Vagina (tissue), 2 donors: Measurements from ENCODE around the gene C11orf24. TPM values are rescaled to one million over a fixed set of nuclear protein-coding genes. Genes with fewer than 3 reads are reported as not detected.

Source experiments
- DNase-seq, 2 donors: peaks; one replicate each; pipeline ENCODE4 v3.0.0-alpha.2; 2017; ENCODE audit errors: extremely low spot score in 2 of 2
- H3K27ac ChIP-seq: fragments of 200-600 bp; sonication (generic); one replicate; pipeline ENCODE4 v1.5.1; 2019
- H3K27me3 ChIP-seq: fragments of 200-600 bp; sonication (generic); one replicate; pipeline ENCODE4 v1.5.1; 2019
- H3K36me3 ChIP-seq, 2 donors: fragments of 200-600 bp; sonication (generic); one replicate each; pipeline ENCODE4 v1.5.1; 2017 to 2019
- H3K4me1 ChIP-seq: fragments of 200-600 bp; sonication (generic); one replicate; pipeline ENCODE4 v1.5.1; 2019
- H3K4me3 ChIP-seq, 2 donors: fragments of 200-600 bp; sonication (generic); 1 replicate in 1 of 2; 2 replicates in 1 of 2; pipeline ENCODE4 v1.5.1; 2016 to 2019
- H3K9me3 ChIP-seq: fragments of 200-600 bp; sonication (generic); one replicate; pipeline ENCODE4 v1.5.1; 2019
- POLR2A ChIP-seq, 2 donors: fragments of 450-650 bp; IDR thresholded peaks; one replicate each; pipeline ENCODE4 v1.6.1; 2017; ENCODE audit warnings: antibody characterized with exemption in 2 of 2, mild to moderate bottlenecking in 2 of 2, moderate library complexity in 2 of 2
- POLR2AphosphoS5 ChIP-seq, 2 donors: sonication (generic); formaldehyde crosslinking; IDR thresholded peaks; one replicate each; pipeline ENCODE4 v1.9.0; 2017; ENCODE audit warnings: antibody characterized with exemption in 2 of 2, mild to moderate bottlenecking in 2 of 2, low read depth in 1 of 2; ENCODE audit not compliant: insufficient read depth in 1 of 2
- intact Hi-C: fragments of 100-400 bp; cut with DNase I; formaldehyde crosslinking; loops from one replicate; pipeline ENCODE4 v1.15.1; 2023
- total RNA-seq: library from RNA; depleted of rRNA; stranded (reverse); fragments of >200 nt; gene quantifications from one replicate; pipeline ENCODE4 v1.2.3, GENCODE V29; 2016
- TF ChIP-seq, protein P1 (sequence below), 3 experiments: fragments of 450-650 bp in 2 of 3; fragments of 200-600 bp in 1 of 3; sonication (generic) in 1 of 3; IDR thresholded peaks; one replicate each; pipeline ENCODE4 v1.5.1; 2017 to 2019; ENCODE audit warnings: antibody characterized with exemption in 3 of 3, mild to moderate bottlenecking in 2 of 3, moderate library complexity in 2 of 3

Gene C11orf24
- total RNA-seq, 1 donor from 2014 or later, result 38.1 TPM

DNA sequence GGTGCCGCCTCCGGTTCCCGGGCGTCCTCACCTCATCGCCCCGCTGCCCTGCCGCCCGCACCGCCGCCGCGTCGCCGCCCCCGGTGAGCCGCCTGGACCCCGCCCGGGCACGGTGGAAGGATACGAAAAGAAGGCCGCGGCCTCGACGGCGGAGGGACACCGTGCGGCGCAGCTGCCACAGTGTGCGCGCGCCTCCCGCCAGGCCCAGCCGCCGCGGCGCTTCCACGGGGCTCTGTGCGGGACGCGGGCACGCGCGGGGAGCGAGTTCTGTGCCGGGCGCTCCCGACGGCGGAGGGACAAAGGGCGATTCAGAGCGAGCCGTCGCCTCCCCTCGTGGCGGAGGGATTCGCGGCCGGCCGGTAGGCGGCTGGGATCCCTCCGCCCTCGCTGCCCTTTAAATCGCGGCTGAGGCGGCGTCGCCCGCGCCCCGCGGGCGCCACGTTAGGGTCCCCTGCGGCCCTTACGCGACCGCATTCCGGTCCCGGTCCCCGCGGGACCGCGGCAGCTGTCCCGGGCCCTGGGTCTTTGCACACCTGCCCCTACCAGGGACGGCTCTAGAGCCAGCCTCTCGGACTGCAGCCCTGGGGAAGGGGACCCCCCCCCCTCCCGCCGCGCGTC, 58.1 kb downstream of the C11orf24 start:
- H3K4me3 ChIP-seq, result peak overlapping the region; percentile 82 to 94
- intact Hi-C loops, result loop anchor here (5.0 kb wide), 1 partner anchor 169 kb away; no protein-coding TSS in a partner anchor
- peak overlapping the region; percentile 98 for H3K27ac ChIP-seq
- H3K9me3 ChIP-seq, result no peaks in the 10 kb centered on the region
- TF ChIP-seq POLR2AphosphoS5 (IDR thresholded peaks at IDR 0.05; ENCODE audit: insufficient read depth in 1 of 2, low read depth in 1 of 2), result peak in 1 of 2 donors; percentile 75
- peak in 1 of 2 donors; percentile 89 for TF ChIP-seq POLR2A (IDR thresholded peaks at IDR 0.05)
- TF ChIP-seq, protein P1, sequence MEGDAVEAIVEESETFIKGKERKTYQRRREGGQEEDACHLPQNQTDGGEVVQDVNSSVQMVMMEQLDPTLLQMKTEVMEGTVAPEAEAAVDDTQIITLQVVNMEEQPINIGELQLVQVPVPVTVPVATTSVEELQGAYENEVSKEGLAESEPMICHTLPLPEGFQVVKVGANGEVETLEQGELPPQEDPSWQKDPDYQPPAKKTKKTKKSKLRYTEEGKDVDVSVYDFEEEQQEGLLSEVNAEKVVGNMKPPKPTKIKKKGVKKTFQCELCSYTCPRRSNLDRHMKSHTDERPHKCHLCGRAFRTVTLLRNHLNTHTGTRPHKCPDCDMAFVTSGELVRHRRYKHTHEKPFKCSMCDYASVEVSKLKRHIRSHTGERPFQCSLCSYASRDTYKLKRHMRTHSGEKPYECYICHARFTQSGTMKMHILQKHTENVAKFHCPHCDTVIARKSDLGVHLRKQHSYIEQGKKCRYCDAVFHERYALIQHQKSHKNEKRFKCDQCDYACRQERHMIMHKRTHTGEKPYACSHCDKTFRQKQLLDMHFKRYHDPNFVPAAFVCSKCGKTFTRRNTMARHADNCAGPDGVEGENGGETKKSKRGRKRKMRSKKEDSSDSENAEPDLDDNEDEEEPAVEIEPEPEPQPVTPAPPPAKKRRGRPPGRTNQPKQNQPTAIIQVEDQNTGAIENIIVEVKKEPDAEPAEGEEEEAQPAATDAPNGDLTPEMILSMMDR (IDR thresholded peaks at IDR 0.05), result no peak
- no peaks in the 10 kb centered on the region for H3K27me3 ChIP-seq
- no peak for DNase-seq
- H3K36me3 ChIP-seq, result no peaks in the 10 kb centered on the region
- peaks cover 63% of the 10 kb centered on the region for H3K4me1 ChIP-seq

DNA sequence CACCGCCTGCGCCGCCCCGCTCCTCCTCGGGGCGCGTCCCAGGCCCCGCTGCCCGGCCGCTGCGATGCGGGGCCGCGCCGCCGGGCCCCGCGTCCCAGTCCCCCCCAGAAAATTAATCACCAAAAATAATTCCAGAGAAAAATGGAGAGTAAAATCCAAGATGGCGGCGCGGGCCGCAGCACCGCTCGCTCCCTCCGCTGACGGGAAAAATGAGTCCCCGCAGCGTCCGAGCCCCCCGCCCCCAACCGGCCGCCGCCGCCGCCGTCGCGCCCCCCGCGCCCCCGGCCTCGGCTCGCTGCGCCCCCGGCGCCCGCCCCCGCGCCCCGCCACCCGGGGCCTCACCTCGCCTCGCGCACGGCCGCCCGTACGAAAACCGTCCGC, 58.6 kb downstream of the C11orf24 start, which contains the start of gene KMT5B:
TSS of gene KMT5B (minus strand) at position 162 of the 381 bp plus-strand sequence. CDS start 23,220 bp downstream, outside the sequence.
- peak within 1 kb of the TSS; percentile 82 to 94 for H3K4me3 ChIP-seq
- DNase-seq, result no peak
- peaks cover 68% of the 10 kb centered on the region for H3K4me1 ChIP-seq
- intact Hi-C loops, result loop anchor here (5.0 kb wide), 1 partner anchor 169 kb away; no protein-coding TSS in a partner anchor
- no peaks in the 10 kb centered on the region for H3K9me3 ChIP-seq
- TF ChIP-seq POLR2A (IDR thresholded peaks at IDR 0.05) (no peak), POLR2AphosphoS5 (IDR thresholded peaks at IDR 0.05; ENCODE audit: insufficient read depth in 1 of 2, low read depth in 1 of 2) (no peak)
- TF ChIP-seq, protein P1 (IDR thresholded peaks at IDR 0.05), result no peak
- H3K36me3 ChIP-seq, result no peaks in the 10 kb centered on the region
- no peaks in the 10 kb centered on the region for H3K27me3 ChIP-seq
- peak within 1 kb of the TSS; percentile 98 for H3K27ac ChIP-seq

DNA sequence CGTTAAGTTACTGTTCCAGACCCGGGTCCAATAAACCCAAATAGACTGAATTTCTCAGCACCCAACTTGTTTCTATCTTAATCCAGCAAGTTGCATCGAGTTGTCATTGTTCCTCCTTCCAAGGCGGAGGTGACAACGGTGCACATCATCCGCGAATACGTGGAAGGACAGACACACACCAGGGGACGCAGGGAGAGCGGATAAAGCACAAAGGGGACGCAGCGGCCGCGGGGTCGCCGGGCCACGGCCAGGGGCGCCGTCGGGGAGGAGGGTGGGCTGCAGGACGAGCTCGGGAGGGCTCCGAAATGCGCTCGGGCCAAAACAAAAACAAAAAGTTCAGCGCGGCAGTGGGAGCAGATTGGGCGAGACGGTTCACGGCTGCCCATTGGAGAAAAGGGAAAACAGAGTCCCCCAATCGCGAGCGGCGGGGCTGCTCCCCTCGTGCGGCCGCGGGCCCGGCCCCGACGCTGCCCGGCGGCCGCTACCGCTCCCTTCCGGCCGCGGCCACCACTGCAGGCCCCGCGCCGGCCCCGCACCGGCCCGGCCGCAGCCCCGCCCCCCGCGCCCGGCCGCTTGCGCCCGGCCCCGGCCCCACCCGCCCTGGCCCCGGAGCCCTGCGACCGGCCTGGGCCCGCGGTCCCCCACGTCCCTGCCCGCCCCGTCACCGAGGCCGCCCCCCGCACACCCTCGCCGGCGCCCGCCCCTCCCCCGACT, 59.2 kb downstream of the C11orf24 start:
- DNase-seq, result no peak
- Histone ChIP-seq H3K36me3 (no peaks in the 10 kb centered on the region), H3K9me3 (no peaks in the 10 kb centered on the region), H3K4me1 (peaks cover 72% of the 10 kb centered on the region), H3K27me3 (no peaks in the 10 kb centered on the region), H3K4me3 (peak overlapping the region; percentile 82 to 94), H3K27ac (peak overlapping the region; percentile 98)
- intact Hi-C loops, result loop anchor here (5.0 kb wide), 1 partner anchor 170 kb away; no protein-coding TSS in a partner anchor
- no peak for TF ChIP-seq POLR2A (IDR thresholded peaks at IDR 0.05)
- TF ChIP-seq POLR2AphosphoS5 (IDR thresholded peaks at IDR 0.05; ENCODE audit: insufficient read depth in 1 of 2, low read depth in 1 of 2), result peak in 1 of 2 donors; percentile 61
- TF ChIP-seq, protein P1 (IDR thresholded peaks at IDR 0.05), result no peak

DNA sequence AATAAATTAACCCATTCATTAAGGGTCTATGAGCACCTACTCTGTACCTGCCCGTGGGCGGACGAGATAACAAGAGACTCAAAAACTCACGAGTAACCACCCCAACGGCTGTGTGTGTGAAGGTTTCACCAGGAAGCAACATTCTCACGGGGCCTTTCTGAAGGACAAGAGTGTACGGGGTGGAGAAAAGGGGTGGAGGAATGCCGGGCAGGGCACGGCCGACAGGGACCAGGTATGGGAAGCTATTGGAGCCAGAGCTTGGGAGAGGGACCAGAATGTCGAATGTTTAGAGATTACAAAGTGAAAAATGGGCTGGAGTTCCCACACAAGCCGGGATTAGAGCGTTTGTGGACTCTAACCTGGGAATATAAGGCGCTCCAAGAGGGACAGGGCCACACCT, 60.2 kb downstream of the C11orf24 start:
- DNase-seq, result no peak
- peaks cover 80% of the 10 kb centered on the region for H3K4me1 ChIP-seq
- no peaks in the 10 kb centered on the region for H3K9me3 ChIP-seq
- no peaks in the 10 kb centered on the region for H3K36me3 ChIP-seq
- H3K27me3 ChIP-seq, result no peaks in the 10 kb centered on the region
- TF ChIP-seq POLR2AphosphoS5 (IDR thresholded peaks at IDR 0.05; ENCODE audit: insufficient read depth in 1 of 2, low read depth in 1 of 2), result no peak
- TF ChIP-seq, protein P1 (IDR thresholded peaks at IDR 0.05), result no peak
- no peak for TF ChIP-seq POLR2A (IDR thresholded peaks at IDR 0.05)
- H3K27ac ChIP-seq, result peak overlapping the region; percentile 94
- H3K4me3 ChIP-seq, result peak overlapping the region; percentile 82 to 94
- intact Hi-C loops, result loop anchor here (5.0 kb wide), 1 partner anchor 171 kb away; no protein-coding TSS in a partner anchor

Other genes starting within 250 kb of the C11orf24 start
- 118 TPM for gene NDUFS8, start 241.3 kb downstream of the C11orf24 start, total RNA-seq
- gene TCIRG1, start 232.9 kb downstream of the C11orf24 start, total RNA-seq, result 121 TPM
- gene CHKA, start 150.6 kb downstream of the C11orf24 start, total RNA-seq, result 18.2 TPM
- gene KMT5B, start 58.7 kb downstream of the C11orf24 start, total RNA-seq, result 35.4 TPM
- gene LRP5, start 40.6 kb upstream of the C11orf24 start, total RNA-seq, result 42.5 TPM
- gene PPP6R3, start 188.8 kb upstream of the C11orf24 start, total RNA-seq, result 121 TPM